H1 (cell line): Measurements from ENCODE around the gene SLC30A2. TPM values are rescaled to one million over a fixed set of nuclear protein-coding genes. Genes with fewer than 3 reads are reported as not detected.

Experiments
- CTCF ChIA-PET: fragments of 300-600 bp; sonication (Branson Sonifier 250); formaldehyde crosslinking; loops from one replicate; lab custom pipeline; 2021; ENCODE audit not compliant: partially characterized antibody; lab: Charles Lee
- POLR2A ChIA-PET: fragments of 300-600 bp; sonication (Branson Sonifier 250); formaldehyde crosslinking; loops from one replicate; lab custom pipeline; 2021; ENCODE audit warnings: inconsistent platforms; ENCODE audit not compliant: partially characterized antibody; lab: Charles Lee
- DNase-seq, 2 experiments: peaks; one replicate each; pipeline versions ENCODE4 v3.0.0 to v3.0.0-alpha.2; 2010 to 2022; ENCODE audit warnings: low spot score in 2 of 2, low read depth in 1 of 2, mixed read lengths in 1 of 2
- FAIRE-seq: peaks from 2 replicates; lab custom pipeline; 2011; peaks lifted over from hg19 to GRCh38; lab: Jason Lieb, UNC
- H2AFZ ChIP-seq: 2 replicates; pipeline ENCODE4 v1.8.1; 2012; ENCODE audit warnings: low read length, inconsistent platforms
- H2AK5ac ChIP-seq: 2 replicates; pipeline ENCODE4 v1.6.1; 2013; ENCODE audit warnings: low read depth, low read length
- H2BK120ac ChIP-seq: replicated peaks from 2 replicates; pipeline ENCODE3; 2013; ENCODE audit warnings: low read depth, low read length, inconsistent platforms
- H2BK12ac ChIP-seq: 2 replicates; pipeline ENCODE4 v1.6.1; 2013; ENCODE audit warnings: low read depth, low read length
- H2BK15ac ChIP-seq: 2 replicates; pipeline ENCODE4 v1.6.1; 2013; ENCODE audit warnings: low read length
- H2BK20ac ChIP-seq: 2 replicates; pipeline ENCODE4 v1.6.1; 2013; ENCODE audit warnings: low read length
- H2BK5ac ChIP-seq: 2 replicates; pipeline ENCODE4 v1.6.1; 2013; ENCODE audit warnings: low read depth, low read length
- H3K14ac ChIP-seq: 2 replicates; pipeline ENCODE4 v1.6.1; 2013; ENCODE audit warnings: inconsistent platforms; ENCODE audit not compliant: insufficient read length
- H3K18ac ChIP-seq: 2 replicates; pipeline ENCODE4 v1.6.1; 2013; ENCODE audit warnings: low read length; ENCODE audit errors: extremely low read depth
- H3K23ac ChIP-seq: 2 replicates; pipeline ENCODE4 v1.6.1; 2013; ENCODE audit warnings: inconsistent platforms; ENCODE audit not compliant: insufficient read length
- H3K23me2 ChIP-seq: 2 replicates; pipeline ENCODE4 v1.6.1; 2013; ENCODE audit warnings: low read depth, low read length
- H3K27ac ChIP-seq: 2 replicates; pipeline ENCODE4 v1.6.1; 2011; ENCODE audit warnings: low read depth, low read length, inconsistent platforms
- H3K27me3 ChIP-seq, 4 experiments: replicated peaks in 1 of 4; 1 replicate in 1 of 4; 2 replicates in 3 of 4; pipeline versions ENCODE4 v1.6.1 to v1.8.1; 2011 to 2013; ENCODE audit warnings: low read length in 3 of 4, mild to moderate bottlenecking in 3 of 4, inconsistent platforms in 2 of 4, mixed read lengths in 2 of 4, moderate library complexity in 1 of 4; ENCODE audit not compliant: control insufficient read depth in 3 of 4, insufficient read depth in 3 of 4; ENCODE audit errors: extremely low read depth in 1 of 4
- H3K36me3 ChIP-seq, 4 experiments: 2 replicates each; pipeline versions ENCODE4 v1.6.1 to v1.8.1; 2011 to 2013; ENCODE audit warnings: mild to moderate bottlenecking in 4 of 4, low read length in 3 of 4, moderate library complexity in 2 of 4, control low read depth in 1 of 4, inconsistent platforms in 1 of 4; ENCODE audit not compliant: insufficient read depth in 4 of 4, control insufficient read depth in 2 of 4
- H3K4ac ChIP-seq: replicated peaks from 2 replicates; pipeline ENCODE3; 2013; ENCODE audit warnings: low read length, low read depth, mixed read lengths, inconsistent platforms; ENCODE audit not compliant: insufficient read length
- H3K4me1 ChIP-seq, 4 experiments: replicated peaks in 1 of 4; 1 replicate in 1 of 4; 2 replicates in 3 of 4; pipeline versions ENCODE4 v1.6.1 to v1.8.1; 2011 to 2013; ENCODE audit warnings: low read length in 3 of 4, inconsistent platforms in 2 of 4, mixed read lengths in 1 of 4; ENCODE audit not compliant: insufficient read depth in 4 of 4, control insufficient read depth in 3 of 4
- H3K4me2 ChIP-seq, 2 experiments: 2 replicates each; pipeline versions ENCODE4 v1.6.1 to v1.8.1; 2011 to 2013; ENCODE audit warnings: low read depth in 2 of 2, low read length in 2 of 2, control low read depth in 1 of 2, inconsistent platforms in 1 of 2, mild to moderate bottlenecking in 1 of 2; ENCODE audit not compliant: insufficient read depth in 1 of 2
- H3K4me3 ChIP-seq, 4 experiments: fragments of 200-600, 300-600 bp in 1 of 4; sonication (generic), shearing (Covaris generic), sonication (Bioruptor Twin) in 1 of 4; 2 replicates each; pipeline versions ENCODE4 v1.5.1 to v1.8.1; 2011 to 2016; ENCODE audit warnings: low read length in 4 of 4, low read depth in 3 of 4, control low read depth in 2 of 4, inconsistent platforms in 2 of 4, mild to moderate bottlenecking in 2 of 4, mixed read lengths in 1 of 4, moderate library complexity in 1 of 4; ENCODE audit not compliant: insufficient read depth in 2 of 4; ENCODE audit errors: extremely low read depth in 1 of 4
- H3K56ac ChIP-seq: replicated peaks from 2 replicates; pipeline ENCODE3; 2013; ENCODE audit warnings: low read depth, mild to moderate bottlenecking, mixed read lengths, low read length, inconsistent platforms; ENCODE audit not compliant: insufficient read length
- H3K79me1 ChIP-seq: 2 replicates; pipeline ENCODE4 v1.6.1; 2013; ENCODE audit warnings: low read depth, low read length, control low read depth
- H3K79me2 ChIP-seq, 2 experiments: 2 replicates each; pipeline versions ENCODE4 v1.6.1 to v1.8.1; 2012 to 2013; ENCODE audit warnings: low read length in 2 of 2, mild to moderate bottlenecking in 2 of 2, inconsistent platforms in 1 of 2; ENCODE audit not compliant: insufficient read depth in 2 of 2, control insufficient read depth in 1 of 2
- H3K9ac ChIP-seq, 4 experiments: replicated peaks in 1 of 4; 1 replicate in 1 of 4; 2 replicates in 3 of 4; pipeline versions ENCODE4 v1.6.1 to v1.8.1; 2011 to 2013; ENCODE audit warnings: low read depth in 3 of 4, low read length in 3 of 4, control low read depth in 2 of 4, mild to moderate bottlenecking in 2 of 4, moderate library complexity in 2 of 4, inconsistent platforms in 1 of 4; ENCODE audit errors: extremely low read depth in 1 of 4
- H3K9me3 ChIP-seq, 2 experiments: 2 replicates each; pipeline versions ENCODE4 v1.6.1 to v1.8.1; 2012 to 2013; ENCODE audit warnings: mild to moderate bottlenecking in 2 of 2, moderate library complexity in 2 of 2, control low read depth in 1 of 2, inconsistent platforms in 1 of 2, low read depth in 1 of 2, low read length in 1 of 2, mixed read lengths in 1 of 2; ENCODE audit not compliant: insufficient read depth in 2 of 2
- H4K20me1 ChIP-seq, 2 experiments: replicated peaks in 1 of 2; 2 replicates each; pipeline versions ENCODE3 to v1.8.1; 2011 to 2013; ENCODE audit warnings: inconsistent platforms in 2 of 2, low read length in 2 of 2, mild to moderate bottlenecking in 1 of 2; ENCODE audit not compliant: insufficient read depth in 2 of 2, control insufficient read depth in 1 of 2
- H4K5ac ChIP-seq: 2 replicates; pipeline ENCODE4 v1.6.1; 2013; ENCODE audit warnings: low read length, low read depth, mixed read lengths, inconsistent platforms; ENCODE audit not compliant: insufficient read length
- H4K8ac ChIP-seq: 2 replicates; pipeline ENCODE4 v1.8.0; 2013; ENCODE audit warnings: mild to moderate bottlenecking, moderate library complexity, low read length, inconsistent platforms; ENCODE audit not compliant: insufficient read depth; ENCODE audit errors: extremely low read depth
- H4K91ac ChIP-seq: replicated peaks from 2 replicates; pipeline ENCODE3; 2013; ENCODE audit warnings: low read length, mixed read lengths, inconsistent platforms; ENCODE audit not compliant: insufficient read length
- CBX8 ChIP-seq: fragments of 300-800, 300-1000 bp; sonication (generic); IDR thresholded peaks from 2 replicates; pipeline ENCODE4 v1.7.1; 2016; ENCODE audit warnings: low read depth, low read length, borderline replicate concordance
- GTF2F1 ChIP-seq: IDR thresholded peaks from 2 replicates; pipeline ENCODE4 v1.6.1; 2012; ENCODE audit warnings: low read depth, low read length, improper control_type of control experiment, borderline replicate concordance
- JUN ChIP-seq: IDR thresholded peaks from 2 replicates; pipeline ENCODE4 v1.6.1; 2011; ENCODE audit warnings: low read depth, mild to moderate bottlenecking, improper control_type of control experiment, low read length
- KDM5A ChIP-seq: fragments of 200-600 bp; IDR thresholded peaks from 2 replicates; pipeline ENCODE4 v1.7.1; 2012; ENCODE audit warnings: mild to moderate bottlenecking, low read length, inconsistent platforms, mixed read lengths
- NANOG ChIP-seq: IDR thresholded peaks from 2 replicates; pipeline ENCODE4 v1.6.1; 2011; ENCODE audit warnings: low read length, low read depth, mild to moderate bottlenecking, inconsistent platforms; ENCODE audit not compliant: insufficient read depth, poor library complexity, severe bottlenecking
- NRF1 ChIP-seq: IDR thresholded peaks from 2 replicates; pipeline ENCODE4 v1.6.1; 2011; ENCODE audit warnings: mild to moderate bottlenecking, low read depth, low read length, improper control_type of control experiment
- POU5F1 ChIP-seq: IDR thresholded peaks from 2 replicates; pipeline ENCODE4 v1.6.1; 2011; ENCODE audit warnings: low read depth, mild to moderate bottlenecking, low read length, moderate library complexity
- RXRA ChIP-seq: IDR thresholded peaks from 2 replicates; pipeline ENCODE4 v1.6.1; 2011; ENCODE audit warnings: low read depth, mild to moderate bottlenecking, low read length, moderate library complexity; ENCODE audit not compliant: insufficient read depth
- SIX5 ChIP-seq: IDR thresholded peaks from 2 replicates; pipeline ENCODE4 v1.6.1; 2011; ENCODE audit warnings: mild to moderate bottlenecking, low read depth, low read length
- SP2 ChIP-seq: IDR thresholded peaks from 2 replicates; pipeline ENCODE4 v1.6.1; 2012; ENCODE audit warnings: mild to moderate bottlenecking, low read length, inconsistent platforms
- SRF ChIP-seq: IDR thresholded peaks from 2 replicates; pipeline ENCODE4 v1.6.1; 2011; ENCODE audit warnings: mild to moderate bottlenecking, low read depth, low read length, moderate library complexity
- WGBS, 2 experiments: shearing (Covaris generic) in 1 of 2; methylation state at CpG; one replicate each; pipeline versions ENCODE4 v1.1.6 to v1.1.7; 2013 to 2015; ENCODE audit warnings: low lambda C conversion rate in 2 of 2, mixed read lengths in 2 of 2, inconsistent platforms in 1 of 2, low coverage in 1 of 2, missing lambda C conversion rate in 1 of 2; ENCODE audit not compliant: insufficient replicate concordance in 2 of 2, insufficient coverage in 1 of 2, insufficient read length in 1 of 2; ENCODE audit errors: extremely low coverage in 1 of 2, missing lambda C conversion rate in 1 of 2; 5-methylcytosine and 5-hydroxymethylcytosine counted together
- polyA plus RNA-seq, 7 experiments: library from polyadenylated mRNA; depleted of rRNA in 3 of 7; stranded (reverse) in 5 of 7; unstranded in 2 of 7; fragments of >200 nt in 5 of 7; fragments of 200-250 nt in 2 of 7; gene quantifications; 1 replicate in 5 of 7; 2 replicates in 1 of 7; 4 replicates in 1 of 7; pipeline versions ENCODE4 v1.2.1 to v1.2.3, GENCODE V29; 2011 to 2013; ENCODE audit warnings: missing spikeins in 2 of 7, mixed read lengths in 2 of 7
- total RNA-seq: library from RNA; stranded (reverse); fragmentation: NEBNext Ultra II Directional; extraction: Animal tissue kit (Norgen Biotek cat#: 25700); gene quantifications from 2 replicates; pipeline ENCODE4 v1.2.1, GENCODE V29; 2021

The SLC30A2 gene
- total and polyA plus RNA-seq, 2 of the 8 experiments (the other 6 are each of a cell fraction or from before 2014, with no cell fraction given), result 0.19 to 0.76 TPM

DNA sequence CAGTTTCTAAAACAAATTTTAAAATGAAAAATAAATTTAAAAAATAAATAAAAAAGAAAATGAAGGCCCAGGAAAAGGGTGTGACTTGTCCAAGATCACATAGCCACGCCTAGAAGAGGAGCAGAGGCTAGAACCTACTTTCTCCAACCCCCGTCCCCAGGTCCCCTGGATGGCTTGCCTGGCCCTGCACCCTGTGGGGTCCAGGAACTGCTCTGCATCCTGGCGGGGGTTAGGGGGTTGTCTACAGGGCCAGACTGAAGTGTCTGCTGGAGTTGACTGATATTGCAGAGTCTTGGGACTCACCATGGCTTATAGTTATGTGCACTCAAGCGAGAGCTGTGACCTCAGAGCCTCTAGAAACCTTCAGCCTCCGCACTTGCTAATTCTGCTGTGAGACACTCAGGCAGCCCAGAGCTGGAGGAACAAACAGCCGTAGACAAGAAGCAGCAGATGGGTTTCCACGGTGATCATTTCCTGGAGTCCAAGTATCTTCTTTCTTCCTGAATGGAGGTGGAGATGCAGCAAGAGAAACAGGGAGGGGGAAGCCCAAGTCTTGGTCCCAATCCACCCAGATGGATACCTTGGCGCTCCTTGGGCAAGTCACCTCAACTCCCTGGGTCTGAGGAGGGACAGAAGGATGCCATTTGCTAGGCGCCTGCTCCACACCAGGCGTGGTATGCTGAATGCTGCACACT lies 29.5 kb downstream of the SLC30A2 start:
- CTCF ChIA-PET, result interaction anchor here (0.6 to 3.0 kb wide), 12 partner anchors 8 to 494 kb away, joined by 3 to 17 read pairs (median 4); no protein-coding TSS in a partner anchor
- H4K20me1 ChIP-seq, result no peaks in the 10 kb centered on the region
- no peak overlapping the region for H4K8ac ChIP-seq
- H2BK120ac ChIP-seq, result no peak overlapping the region
- no peak overlapping the region for H2BK12ac ChIP-seq
- H3K79me2 ChIP-seq, result no peaks in the 10 kb centered on the region
- no peak overlapping the region for H4K5ac ChIP-seq
- peaks cover 0 to 9% (median 7%) of the 10 kb centered on the region in 4 experiments; a peak in 4 of 7 replicates for H3K4me1 ChIP-seq
- H4K91ac ChIP-seq, result no peak overlapping the region
- no peak overlapping the region for H2BK5ac ChIP-seq
- H2AK5ac ChIP-seq, result no peak overlapping the region
- no peaks in the 10 kb centered on the region for H3K9me3 ChIP-seq
- H2BK15ac ChIP-seq, result no peak overlapping the region
- WGBS, 2 experiments, result 83% methylated on average over 10 of the region's 10 CpGs; no CpG with 5 or more reads in 1 of the 2 experiments
- no peak overlapping the region for H3K23ac ChIP-seq
- H2BK20ac ChIP-seq, result no peak overlapping the region
- no peaks in the 10 kb centered on the region for H3K27me3 ChIP-seq
- no peaks in the 10 kb centered on the region for H3K79me1 ChIP-seq
- no peak overlapping the region for H3K4me2 ChIP-seq
- no peaks in the 10 kb centered on the region for H3K23me2 ChIP-seq
- DNase-seq, result no peak
- H3K18ac ChIP-seq, result no peak overlapping the region
- H3K4me3 ChIP-seq, result no peak overlapping the region
- no peaks in the 10 kb centered on the region for H3K36me3 ChIP-seq
- H3K56ac ChIP-seq, result no peak overlapping the region
- no peak overlapping the region for H3K9ac ChIP-seq
- H3K14ac ChIP-seq, result no peak overlapping the region
- no peak overlapping the region for H3K27ac ChIP-seq
- POLR2A ChIA-PET, result interaction anchor here (1.2 to 1.7 kb wide), 3 partner anchors 8 to 141 kb away, joined by 3 to 5 read pairs (median 3); partner anchors contain the start of gene PAQR7
- no peak overlapping the region for H3K4ac ChIP-seq
- no peak overlapping the region for H2AFZ ChIP-seq
- FAIRE-seq, result no peak
- TF ChIP-seq NANOG, result no peak
- TF ChIP-seq POU5F1, result no peak
- no peak for TF ChIP-seq JUN
- no peak for TF ChIP-seq SIX5
- TF ChIP-seq SRF, result no peak
- no peak for TF ChIP-seq NRF1
- TF ChIP-seq RXRA, result no peak
- no peak for TF ChIP-seq SP2
- TF ChIP-seq GTF2F1, result no peak
- TF ChIP-seq KDM5A, result no peak
- TF ChIP-seq CBX8, result no peak
